ENCODE results near the gene FOXE3.

Gene FOXE3

DNA sequence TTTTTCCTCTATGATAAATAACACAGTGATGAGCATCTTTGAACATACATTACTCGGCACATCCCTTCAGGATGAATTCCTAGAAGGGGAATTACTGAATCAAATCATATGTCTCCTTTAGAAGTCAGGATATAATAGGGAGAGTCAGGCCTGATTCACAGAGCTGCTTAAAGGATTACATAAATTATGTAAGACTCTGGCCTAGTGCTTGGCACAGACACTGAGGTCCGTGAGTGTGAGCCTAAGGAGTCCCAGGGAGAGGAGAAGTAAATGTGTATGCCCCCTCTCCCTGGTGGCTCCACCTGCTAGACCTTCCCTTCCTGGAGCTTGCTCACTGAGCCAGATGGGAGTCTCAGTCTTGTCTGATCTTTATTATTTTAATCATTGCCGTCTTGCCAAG is 8.6 kb upstream of the FOXE3 start:
- DNase-seq (ENCODE audit: low read depth, low spot score): no peak
- no peak overlapping the region for H3K4me3 ChIP-seq (ENCODE audit: low read depth, low read length)
- TF ChIP-seq, protein P1, sequence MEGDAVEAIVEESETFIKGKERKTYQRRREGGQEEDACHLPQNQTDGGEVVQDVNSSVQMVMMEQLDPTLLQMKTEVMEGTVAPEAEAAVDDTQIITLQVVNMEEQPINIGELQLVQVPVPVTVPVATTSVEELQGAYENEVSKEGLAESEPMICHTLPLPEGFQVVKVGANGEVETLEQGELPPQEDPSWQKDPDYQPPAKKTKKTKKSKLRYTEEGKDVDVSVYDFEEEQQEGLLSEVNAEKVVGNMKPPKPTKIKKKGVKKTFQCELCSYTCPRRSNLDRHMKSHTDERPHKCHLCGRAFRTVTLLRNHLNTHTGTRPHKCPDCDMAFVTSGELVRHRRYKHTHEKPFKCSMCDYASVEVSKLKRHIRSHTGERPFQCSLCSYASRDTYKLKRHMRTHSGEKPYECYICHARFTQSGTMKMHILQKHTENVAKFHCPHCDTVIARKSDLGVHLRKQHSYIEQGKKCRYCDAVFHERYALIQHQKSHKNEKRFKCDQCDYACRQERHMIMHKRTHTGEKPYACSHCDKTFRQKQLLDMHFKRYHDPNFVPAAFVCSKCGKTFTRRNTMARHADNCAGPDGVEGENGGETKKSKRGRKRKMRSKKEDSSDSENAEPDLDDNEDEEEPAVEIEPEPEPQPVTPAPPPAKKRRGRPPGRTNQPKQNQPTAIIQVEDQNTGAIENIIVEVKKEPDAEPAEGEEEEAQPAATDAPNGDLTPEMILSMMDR (IDR thresholded peaks at IDR 0.05; ENCODE audit: insufficient read depth, low read length, missing control alignments): no peak
- POLR2A ChIA-PET: interaction anchor here (0.5 to 1.5 kb wide), 3 partner anchors 14 to 73 kb away, joined by 3 read pairs; no protein-coding TSS in a partner anchor
- CTCF ChIA-PET: interaction anchor here (1.0 to 10.0 kb wide), 10 partner anchors 9 to 319 kb away, joined by 3 to 87 read pairs (median 8); partner anchors contain the start of gene FOXD2

DNA sequence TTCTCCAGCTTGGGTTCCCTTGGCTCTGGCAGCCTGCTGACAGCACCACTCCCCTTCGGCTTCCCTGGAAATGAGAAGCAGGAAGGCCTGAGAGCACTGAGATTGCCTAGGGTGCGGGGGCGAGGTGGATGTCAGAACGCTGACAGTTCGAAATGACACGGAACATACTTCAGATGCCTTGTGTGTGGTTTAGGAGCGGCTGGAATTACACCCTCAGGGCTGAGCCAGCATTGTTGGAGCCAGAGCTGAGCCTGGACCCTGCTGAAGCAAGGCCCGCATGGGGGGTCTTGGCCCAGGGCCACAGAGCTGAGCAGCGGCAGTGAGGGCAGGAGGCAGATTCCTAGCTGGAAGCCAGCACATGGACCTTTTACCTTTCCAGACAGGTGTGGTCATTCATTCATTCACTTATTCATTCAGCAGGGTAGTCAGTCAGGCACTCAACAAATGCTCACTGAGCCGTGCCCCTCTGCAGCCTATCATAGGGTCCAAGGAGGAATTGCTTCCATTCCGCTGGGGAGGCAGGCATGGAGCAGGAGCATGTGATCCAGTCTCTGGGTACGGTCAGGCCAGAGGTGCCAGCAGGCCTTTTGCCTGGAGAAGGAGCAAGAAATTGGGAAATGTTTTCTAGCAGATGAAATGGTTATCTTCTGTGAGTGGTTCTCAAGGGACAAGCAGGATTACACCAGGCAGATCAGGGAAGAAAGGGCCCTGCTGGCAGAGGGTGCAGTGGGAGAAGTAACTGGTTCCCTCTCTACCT is 6.6 kb upstream of the FOXE3 start:
- ChIA-PET POLR2A (interaction anchor here (0.8 to 0.9 kb wide), 2 partner anchors 21 to 28 kb away, joined by 3 read pairs; partner anchors contain the start of gene FOXD2), CTCF (interaction anchor here (1.1 to 10.0 kb wide), 9 partner anchors 12 to 317 kb away, joined by 3 to 87 read pairs (median 7); partner anchors contain the start of gene FOXD2)
- DNase-seq (ENCODE audit: low read depth, low spot score): peak; percentile 41
- TF ChIP-seq, protein P1 (IDR thresholded peaks at IDR 0.05; ENCODE audit: insufficient read depth, low read length, missing control alignments): no peak
- H3K4me3 ChIP-seq (ENCODE audit: low read depth, low read length): no peak overlapping the region

DNA sequence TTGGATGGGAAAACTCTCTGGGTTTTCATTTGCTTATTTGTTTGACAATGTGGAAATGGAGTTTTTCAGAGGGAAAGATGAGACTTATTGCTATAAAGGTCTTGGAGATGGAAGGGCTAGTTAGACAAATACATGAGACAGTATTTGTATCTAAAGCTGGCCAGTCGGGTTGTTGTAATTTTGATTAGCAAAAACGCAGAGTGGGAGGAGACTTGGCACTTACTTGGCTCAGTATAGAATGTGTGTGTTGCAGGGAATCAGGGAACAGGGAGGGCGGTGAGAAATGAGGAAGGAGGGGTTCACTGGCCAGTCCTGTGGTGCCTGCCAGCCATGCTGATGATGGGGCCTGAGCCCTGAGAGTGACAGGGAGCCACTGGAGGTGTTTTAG is 6.0 kb upstream of the FOXE3 start:
- POLR2A ChIA-PET: no interaction called here
- no peak overlapping the region for H3K4me3 ChIP-seq (ENCODE audit: low read depth, low read length)
- TF ChIP-seq, protein P1 (IDR thresholded peaks at IDR 0.05; ENCODE audit: insufficient read depth, low read length, missing control alignments): no peak
- DNase-seq (ENCODE audit: low read depth, low spot score): no peak
- CTCF ChIA-PET: interaction anchor here (1.5 to 10.0 kb wide), 5 partner anchors 14 to 26 kb away, joined by 4 to 87 read pairs (median 25); partner anchors contain the start of gene FOXD2

DNA sequence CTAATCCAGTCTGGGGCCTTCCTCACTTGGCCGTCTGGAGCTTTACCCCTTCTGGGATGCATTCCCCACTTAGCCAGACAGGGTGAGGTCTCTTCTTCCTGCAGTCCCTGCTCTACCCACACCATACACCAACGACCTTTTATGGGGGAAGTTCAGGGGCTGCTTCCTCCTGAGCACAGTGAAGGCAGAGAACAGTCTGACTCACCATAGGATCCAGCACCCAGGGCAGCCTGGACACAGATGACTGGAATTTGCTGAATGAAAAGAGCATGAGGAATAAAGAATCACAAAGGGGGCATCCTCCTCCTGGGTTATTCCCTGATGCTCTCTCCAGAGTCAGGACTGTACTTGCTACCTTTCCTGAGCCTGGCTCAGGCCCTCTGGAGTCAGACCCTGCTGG is 4.6 kb upstream of the FOXE3 start:
- TF ChIP-seq, protein P1 (IDR thresholded peaks at IDR 0.05; ENCODE audit: insufficient read depth, low read length, missing control alignments): no peak
- H3K4me3 ChIP-seq (ENCODE audit: low read depth, low read length): no peak overlapping the region
- no peak for DNase-seq (ENCODE audit: low read depth, low spot score)
- CTCF ChIA-PET: interaction anchor here (1.0 to 10.0 kb wide), 7 partner anchors 10 to 315 kb away, joined by 3 to 87 read pairs (median 7); partner anchors contain the start of gene FOXD2
- POLR2A ChIA-PET: no interaction called here

DNA sequence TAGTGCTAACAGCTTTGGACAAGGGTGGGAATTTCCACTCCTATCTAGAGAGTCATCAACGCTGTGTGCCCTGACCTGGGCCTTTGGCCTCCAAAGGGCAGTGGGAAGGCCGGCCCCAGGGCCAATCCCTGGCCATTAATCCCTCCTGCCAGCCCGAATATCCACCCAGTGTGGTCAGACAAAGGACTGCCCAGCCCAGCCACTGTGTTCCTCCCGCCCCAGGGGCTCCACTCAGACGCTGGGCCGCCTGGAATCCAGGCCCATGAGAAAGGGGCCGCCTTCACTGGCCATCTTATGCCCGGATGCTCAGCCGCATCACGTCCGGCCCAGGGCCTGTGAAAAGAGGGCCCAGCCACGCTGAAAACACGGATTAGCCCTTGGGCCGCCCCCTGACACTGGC is 3.6 kb upstream of the FOXE3 start:
- H3K4me3 ChIP-seq (ENCODE audit: low read depth, low read length): no peak overlapping the region
- TF ChIP-seq, protein P1 (IDR thresholded peaks at IDR 0.05; ENCODE audit: insufficient read depth, low read length, missing control alignments): no peak
- no peak for DNase-seq (ENCODE audit: low read depth, low spot score)
- ChIA-PET CTCF (interaction anchor here (0.7 to 10.0 kb wide), 6 partner anchors 9 to 314 kb away, joined by 3 to 87 read pairs (median 22); partner anchors contain the start of gene FOXD2), POLR2A (no interaction called here)

Data from AG04449 (cell line).